ENCODE measurements around the gene GOLGA6L7.
"Not testable (repeated sequence)": the region's sequence is repeated elsewhere in the genome, so short reads cannot be mapped to it uniquely, and the experiment has no call there.

GOLGA6L7 gene

GRCh38 chr15:28848521-28848920, at the start of gene GOLGA6L7:
TSS of gene GOLGA6L7 (minus strand) at chr15:28848644. CDS start at chr15:28848549, 95 bp downstream.
- DNase-seq, result not testable (repeated sequence)

GRCh38 chr15:28897861-28898585, 49.6 kb upstream of the GOLGA6L7 start:
- DNase-seq, result no peak

DNA sequence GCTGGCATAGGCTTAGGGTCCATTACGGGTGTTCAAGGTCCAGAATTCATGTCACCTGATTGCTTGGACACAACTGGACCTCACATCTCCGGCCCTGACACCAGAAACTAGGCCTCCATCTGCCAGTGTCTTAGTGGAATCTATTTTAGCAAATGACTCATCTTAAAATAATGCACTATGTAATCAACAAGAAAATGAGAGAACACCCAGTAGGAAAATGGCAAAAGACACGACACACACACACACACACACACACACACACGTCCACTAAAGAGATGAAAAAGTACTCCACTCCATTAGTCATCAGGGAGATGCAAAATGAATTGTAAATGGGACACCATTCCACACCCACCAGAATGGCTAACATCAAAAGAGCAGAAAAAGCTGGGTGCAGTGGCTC, 48.5 kb upstream of the GOLGA6L7 start:
- no peak for DNase-seq

GRCh38 chr15:28895566-28895965, 47.1 kb upstream of the GOLGA6L7 start:
- DNase-seq, result no peak

DNA sequence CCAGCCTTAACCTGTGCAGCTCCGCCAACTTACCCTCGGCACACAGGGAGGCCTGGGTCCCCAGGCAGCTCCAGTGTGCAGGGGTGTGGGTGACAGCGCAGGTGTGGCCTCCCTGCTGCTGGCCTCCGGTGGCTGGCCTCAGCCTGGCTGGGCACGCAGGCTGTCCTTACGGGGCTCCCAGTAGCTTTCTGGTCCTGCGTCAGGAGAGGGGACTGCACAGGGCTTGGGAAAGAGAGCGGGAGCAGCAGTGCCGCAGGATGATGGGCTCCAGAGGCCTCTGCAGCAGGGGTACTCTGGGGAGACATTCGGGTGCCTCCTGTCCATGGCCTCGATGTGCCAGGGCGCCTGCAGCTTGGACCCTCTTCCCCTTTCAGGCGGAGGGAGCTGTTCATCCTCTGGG, 46.7 kb upstream of the GOLGA6L7 start:
- no peak for DNase-seq

DNA sequence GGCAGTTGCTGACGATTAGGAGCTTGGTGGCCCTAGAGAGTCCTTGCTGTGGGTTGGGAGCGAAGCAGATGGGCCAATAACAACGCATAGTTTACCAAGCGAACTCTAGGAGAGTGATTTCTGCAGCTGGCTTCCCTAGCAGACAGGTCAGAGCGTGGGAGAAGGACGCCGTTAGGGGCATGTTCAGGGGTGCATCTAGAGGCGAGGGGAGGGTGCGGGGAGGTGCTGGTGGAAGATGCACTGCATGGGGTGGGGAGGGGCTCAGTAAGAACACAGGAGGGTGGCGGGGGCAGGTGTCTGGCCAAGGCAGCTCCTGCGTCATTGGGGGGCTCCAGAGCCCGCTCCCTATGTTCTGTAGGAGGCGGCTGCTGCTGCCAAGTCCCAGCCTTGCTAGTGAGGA, 46.2 kb upstream of the GOLGA6L7 start:
- no peak for DNase-seq

DNA sequence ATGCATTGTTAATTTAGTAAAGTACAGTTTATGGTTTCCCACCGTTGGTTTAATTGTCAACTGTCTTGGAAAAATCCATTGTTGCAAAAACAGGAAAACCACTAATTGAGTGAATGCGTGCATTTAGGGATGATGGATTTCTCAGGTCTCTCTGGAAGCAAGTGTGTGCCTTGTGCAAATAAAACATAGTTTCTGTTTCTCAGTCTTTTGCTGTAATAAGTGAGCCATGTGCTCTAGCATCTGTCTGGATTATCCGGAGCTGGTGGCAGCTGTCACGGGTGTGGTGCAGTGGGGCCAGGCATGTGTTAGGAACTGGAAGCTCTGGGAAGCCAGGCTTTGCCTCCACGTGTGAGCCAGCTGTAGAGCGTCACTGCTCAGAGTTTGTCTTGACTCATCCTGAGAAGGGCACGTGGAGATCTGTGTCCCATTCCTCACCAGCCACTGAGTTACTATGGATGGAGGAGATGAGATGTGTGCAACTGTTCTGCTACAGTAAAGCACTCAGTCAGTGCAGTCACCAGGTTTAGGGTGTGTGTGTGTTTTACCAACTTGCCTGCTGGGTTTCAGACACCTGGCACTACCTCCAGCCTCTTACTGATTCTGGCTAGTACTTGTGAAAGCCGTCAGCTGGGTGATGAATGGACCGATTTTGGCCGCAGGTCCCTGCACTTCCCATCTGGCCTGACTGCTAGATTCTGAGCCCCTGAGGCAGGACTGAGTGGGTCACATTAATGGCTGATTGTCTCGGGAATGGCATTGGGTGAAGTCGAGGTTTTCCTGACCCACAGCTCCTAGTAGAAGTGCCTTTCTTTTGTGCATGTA, 44.6 kb upstream of the GOLGA6L7 start:
- DNase-seq, result no peak

- DNase-seq, result no peak
These were observed 43.1 kb upstream of the GOLGA6L7 start for GRCh38 chr15:28891588-28891987.

- DNase-seq, result peak in 1 of 4 experiments; percentile 13
These were observed 42.5 kb upstream of the GOLGA6L7 start for GRCh38 chr15:28890711-28891495.

GRCh38 chr15:28890291-28890690, 41.8 kb upstream of the GOLGA6L7 start:
- DNase-seq, result peak in 1 of 4 experiments; percentile 28

GRCh38 chr15:28889871-28890270, 41.4 kb upstream of the GOLGA6L7 start:
- DNase-seq, result not testable (repeated sequence)

GRCh38 chr15:28889346-28889745, 40.9 kb upstream of the GOLGA6L7 start:
- peak in 1 of 4 experiments; percentile 8 for DNase-seq

GRCh38 chr15:28888900-28889299, 40.5 kb upstream of the GOLGA6L7 start:
- DNase-seq, result no peak

DNA sequence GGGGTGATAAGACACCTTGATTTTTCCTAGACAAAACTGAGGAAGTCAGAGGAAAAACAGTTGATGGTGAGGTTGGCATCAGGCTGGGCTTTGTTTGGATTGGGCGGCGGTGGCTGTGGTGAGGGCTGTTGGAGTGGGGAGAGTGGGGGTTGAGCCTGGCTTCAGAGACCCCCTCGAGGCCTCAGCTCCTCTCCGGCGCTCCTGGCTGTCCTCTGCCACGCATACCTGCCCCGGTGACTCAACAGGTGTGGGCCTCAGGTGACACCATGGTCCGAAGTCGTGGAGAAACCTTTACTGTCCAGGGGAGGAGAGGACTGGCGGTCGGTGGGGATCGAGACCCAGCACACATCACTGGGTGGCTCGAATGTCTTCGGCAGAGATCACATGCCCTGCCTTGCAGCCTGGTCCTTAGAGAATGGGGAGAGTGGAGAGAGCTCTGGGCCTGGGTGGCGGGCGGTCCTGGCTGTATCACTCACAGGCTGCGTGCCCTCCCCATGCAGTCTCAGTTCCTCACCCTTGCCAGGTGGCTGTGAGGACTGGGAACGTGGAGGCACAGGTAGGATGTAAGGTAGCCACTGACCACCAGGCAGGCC, 40.0 kb upstream of the GOLGA6L7 start:
- DNase-seq, result no peak

GRCh38 chr15:28887339-28888174, 39.1 kb upstream of the GOLGA6L7 start:
- DNase-seq, result no peak

GRCh38 chr15:28886431-28887338, 38.2 kb upstream of the GOLGA6L7 start:
- DNase-seq, result peak in 2 of 4 experiments; percentile 22 to 29

- peak in 2 of 4 experiments; percentile 18 to 54 for DNase-seq
These were observed 37.4 kb upstream of the GOLGA6L7 start, which contains the start of gene APBA2 for GRCh38 chr15:28885630-28886430. TSS of gene APBA2 (plus strand) at chr15:28885974. CDS start at chr15:29053885, 167,911 bp downstream.

GRCh38 chr15:28885128-28885629, 36.7 kb upstream of the GOLGA6L7 start:
- no peak for DNase-seq

DNA sequence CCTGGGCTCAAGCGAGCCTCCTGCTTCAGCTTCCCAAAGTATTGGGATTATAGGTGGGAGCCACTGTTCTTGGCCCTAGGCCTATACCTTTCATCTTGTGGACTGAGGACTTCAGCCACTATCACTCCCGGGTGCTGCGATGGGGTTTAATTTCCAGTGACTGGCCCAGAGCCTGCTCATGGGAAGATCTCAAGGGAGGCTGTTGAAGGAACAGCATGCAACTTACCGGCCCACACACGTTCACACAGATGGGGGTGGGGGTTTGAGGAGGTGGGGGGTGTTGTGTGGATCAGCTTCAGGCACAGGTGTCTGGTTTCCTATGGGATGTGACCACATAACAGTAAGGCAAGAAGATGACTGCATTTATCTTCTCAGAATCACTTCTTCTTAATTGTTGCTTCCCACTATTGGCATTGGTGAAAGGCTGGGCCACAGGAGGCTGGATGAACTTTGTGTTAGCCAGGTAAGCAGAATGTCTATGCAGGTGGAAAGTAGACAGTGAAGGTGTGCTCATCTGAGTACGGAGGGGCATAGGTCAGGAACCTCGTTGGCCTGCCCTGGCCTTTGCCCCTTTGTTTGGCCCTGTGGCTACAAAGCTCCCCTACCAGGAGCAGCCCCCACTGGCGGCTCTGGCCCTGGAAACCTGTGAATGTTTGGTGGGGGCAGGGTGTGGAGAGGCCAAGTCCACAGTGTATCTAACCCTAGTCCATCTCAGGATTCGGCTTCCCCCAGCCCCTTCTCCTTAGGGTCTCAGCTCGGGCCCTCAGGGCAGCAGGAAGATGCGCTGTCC, 35.9 kb upstream of the GOLGA6L7 start:
- DNase-seq, result no peak

Measured in activated naive CD4-positive, alpha-beta T cell (primary cell).